ENCODE measurements around the gene CLBA1.

The CLBA1 gene

DNA sequence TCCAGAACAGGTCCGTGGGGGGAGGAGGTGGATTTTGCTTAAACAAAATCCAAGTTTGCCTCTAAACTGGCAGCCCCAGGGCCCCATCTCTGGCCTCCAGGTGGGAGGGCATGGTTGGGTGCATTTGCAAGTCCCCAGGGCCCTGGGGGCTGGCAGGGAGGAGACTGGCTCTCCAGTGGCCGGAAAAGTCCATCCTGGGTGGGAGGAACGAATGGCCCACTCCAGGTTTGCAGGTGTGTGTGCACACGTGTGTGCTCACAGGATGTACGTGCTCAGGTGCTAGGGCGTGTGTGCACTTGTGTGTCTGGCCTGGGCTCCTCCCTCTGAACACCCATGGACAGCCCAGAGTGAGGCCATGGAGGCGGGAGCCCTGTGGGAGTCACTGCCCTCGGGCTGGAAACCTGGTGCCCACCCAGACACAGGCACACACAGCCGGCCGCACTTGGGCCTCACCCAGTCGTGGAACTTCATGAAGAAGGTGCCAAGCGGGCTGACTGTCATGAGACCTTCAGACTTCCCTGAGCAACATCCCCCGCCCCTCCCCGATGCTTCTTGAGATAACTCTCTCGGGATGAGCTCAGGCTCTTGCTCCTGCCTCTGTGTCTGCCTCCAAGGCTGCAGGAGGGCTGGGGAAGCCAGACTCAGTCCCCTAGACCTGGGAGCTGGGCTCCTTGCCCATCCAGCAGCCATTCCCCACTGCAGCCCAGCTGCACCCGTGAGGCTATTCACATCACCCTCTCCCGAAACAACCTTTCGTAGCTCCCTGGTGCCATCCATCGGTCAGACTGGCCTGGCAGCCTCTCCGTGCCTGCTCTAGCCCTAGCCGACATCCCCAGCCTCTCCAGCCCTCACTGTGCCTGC lies 16.8 kb upstream of the CLBA1 start:
- DNase-seq, result no peak

DNA sequence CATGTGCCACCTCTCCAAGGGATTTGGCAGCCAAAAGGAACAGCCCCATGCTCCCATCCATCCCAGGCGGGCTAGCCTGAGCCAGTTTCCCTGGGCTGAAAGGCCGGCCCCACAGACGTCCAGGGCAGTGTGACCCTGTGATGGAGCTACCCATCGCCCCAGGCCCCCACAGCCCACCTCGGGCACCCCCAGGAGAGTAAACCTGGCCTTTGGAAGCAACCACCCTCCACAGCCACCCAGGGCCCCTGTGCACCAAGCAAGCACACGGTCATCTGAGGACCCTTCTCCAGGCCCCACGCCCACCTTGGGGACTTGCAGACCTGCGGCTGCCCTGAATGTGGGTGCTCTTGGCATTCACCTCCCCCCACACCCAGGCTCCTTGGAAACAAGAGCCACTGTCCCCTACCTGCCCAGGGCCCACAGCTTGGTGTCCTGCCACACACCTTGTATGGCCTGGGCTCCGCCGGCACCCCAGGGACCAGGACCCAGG lies 15.8 kb upstream of the CLBA1 start:
- no peak for DNase-seq

DNA sequence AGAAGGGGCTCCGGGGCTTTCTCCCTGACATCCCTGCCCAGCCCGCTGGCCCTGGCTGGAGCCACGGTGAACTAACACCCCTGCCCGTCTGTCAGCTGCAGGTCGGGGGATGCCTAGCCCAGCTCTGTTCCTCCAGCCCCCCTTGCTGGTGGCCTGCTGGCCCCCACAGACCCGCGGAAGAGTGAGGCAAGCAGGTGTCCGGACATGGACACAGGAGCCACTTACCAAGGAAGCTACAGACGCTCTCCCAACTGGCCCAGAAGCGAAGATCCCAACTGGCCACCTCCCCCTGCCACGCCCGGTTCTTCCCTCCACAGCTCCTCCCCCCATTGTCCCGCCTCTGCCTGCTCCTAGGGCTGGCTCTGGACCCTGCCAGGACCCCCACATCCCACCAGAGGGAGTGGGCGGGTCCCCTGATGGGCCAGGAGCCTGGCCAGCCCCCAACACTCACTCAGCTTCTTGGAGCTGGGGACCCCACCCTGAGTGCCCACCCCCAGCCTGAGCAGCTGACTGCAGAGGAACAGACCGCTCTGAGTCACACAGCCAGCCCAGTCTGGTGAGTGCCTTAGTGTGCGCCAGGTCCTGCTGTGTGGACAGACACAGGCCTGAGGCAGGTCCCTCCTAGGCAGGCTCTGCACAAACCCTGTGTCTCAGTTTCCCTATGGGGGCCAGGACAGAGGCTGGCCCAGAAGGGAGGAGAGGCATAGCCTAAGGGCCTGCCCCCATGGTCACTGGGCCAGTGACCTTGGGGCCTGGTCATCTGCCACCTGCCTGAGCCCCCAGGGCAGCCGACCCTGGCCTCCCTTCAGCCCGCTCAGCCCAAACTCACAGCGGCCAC lies 15.1 kb upstream of the CLBA1 start:
- no peak for DNase-seq

DNA sequence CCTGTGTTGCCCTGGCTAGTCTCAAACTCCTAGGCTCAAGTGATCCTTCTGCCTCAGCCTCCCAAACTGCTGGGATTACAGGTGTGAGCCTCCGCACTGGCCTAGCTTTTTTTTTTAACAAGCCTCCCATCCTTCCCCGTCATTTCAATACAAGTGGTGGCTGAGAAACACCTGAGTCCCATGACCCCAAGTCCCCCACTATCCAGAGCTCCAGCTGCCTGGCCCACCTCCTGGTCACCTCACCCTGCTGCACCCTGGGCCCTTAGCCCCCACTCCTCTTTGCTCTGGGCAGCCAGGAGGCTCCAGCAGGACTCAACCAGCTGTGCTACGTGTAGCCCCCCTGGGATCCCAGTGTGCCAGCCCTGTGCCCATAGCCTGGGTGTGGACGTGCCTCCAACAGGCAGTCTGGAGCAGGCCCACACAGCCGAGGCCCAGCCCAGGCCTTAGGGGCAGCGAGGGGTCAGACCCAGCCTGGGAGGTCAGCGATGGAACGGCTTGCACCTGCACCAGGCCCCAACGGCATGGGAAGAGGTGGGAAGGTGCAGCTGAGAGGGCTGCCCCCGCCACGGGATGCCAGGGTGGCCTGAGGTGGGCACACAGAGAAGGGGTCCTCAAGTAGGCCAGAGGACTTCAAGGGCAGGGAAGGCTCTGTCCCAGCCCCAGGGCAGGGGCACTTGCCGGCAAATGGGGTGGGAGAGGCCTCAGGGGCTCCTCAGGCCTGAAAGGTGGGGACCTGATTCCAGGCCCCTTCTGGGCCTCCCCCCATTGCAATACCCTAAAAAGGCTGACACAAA lies 13.9 kb upstream of the CLBA1 start:
- DNase-seq, result no peak

DNA sequence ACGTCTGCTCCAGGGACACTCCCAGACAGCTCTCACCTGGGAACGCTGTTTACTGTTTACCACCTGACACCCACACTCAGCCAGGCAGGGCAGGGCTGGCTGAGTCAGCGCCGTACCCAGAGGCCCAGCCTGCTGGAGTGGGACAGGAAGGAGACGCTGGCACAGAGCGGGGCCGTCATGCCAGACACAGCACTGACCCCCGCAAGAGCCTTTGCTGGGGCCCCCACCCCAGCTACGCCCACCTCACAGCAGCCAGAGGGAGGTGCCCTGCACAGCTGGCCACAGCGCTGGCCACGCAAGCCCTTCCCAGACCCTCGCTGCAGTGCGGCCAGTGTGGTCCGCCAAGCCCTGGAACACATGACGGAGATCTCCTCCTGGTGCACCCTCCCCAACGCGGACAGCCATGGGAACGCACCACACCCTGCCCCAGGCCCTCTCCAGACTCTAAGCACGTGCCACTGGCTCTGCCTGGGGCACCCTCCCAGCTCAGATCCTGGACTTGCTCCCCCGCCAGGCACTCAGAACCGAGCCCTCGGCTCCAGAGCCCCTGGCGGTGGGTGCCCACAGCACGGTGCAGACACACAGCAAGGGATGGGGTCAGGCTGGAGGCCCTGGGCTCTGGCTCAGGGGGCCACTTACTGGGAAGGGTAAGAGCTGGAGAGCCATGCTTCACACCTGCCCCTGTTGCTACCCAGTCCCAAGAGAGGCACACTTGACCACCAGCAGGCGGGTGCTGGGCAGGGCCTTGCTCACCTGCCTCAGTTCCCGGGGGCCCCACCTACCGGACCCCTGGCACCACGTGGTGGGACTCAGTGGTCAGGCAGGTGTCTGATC lies 13.1 kb upstream of the CLBA1 start:
- no peak for DNase-seq

DNA sequence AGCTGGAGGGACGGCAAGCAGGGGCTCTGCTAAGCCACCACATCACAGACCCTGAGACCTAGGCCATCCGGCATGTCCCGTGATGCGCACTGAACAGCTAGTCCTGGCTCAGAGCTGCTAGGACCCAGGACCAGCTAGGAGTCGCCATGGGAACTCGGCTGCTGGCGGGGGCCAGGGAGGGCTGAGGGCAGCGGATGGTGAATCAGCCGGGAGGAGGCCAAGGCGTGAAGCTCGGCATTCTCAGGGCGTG lies 12.5 kb upstream of the CLBA1 start:
- DNase-seq, result no peak

DNA sequence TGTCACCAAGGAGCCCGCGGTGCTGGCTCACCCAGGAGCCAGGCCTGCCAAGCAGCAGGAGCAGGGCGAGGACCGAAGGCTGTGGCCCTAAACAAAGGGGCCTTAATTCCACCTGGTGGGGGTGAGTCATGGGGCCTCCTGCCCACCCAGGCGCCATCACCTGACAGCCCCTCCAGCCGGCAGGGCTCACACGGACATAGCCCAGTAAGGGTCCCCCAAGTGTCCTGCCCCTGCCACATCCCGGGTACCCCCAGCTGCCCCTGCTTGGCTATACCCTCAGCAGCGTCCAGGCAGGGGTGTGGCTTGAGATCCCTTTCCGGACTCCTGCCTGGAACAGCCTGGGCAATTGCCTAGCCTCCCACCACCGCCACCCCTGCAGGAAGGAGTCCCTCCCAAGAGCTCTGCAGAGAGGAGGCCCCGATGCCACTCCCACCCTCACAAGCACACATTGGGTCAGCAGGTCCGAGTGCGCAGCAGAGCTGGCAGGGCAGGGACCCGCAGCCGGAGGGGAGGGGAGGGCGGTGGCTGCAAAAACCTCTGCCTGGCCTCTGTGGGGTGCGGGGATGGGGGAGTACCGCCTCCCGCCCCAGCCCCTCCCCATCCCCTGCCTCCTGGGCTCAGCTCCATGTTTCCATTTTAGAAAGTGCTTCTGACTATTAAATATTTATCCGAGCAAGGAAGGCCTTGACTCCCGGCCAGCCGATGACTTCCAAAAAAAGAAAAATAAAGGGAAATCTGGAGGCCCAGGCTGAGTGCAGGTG lies 12.0 kb upstream of the CLBA1 start:
- DNase-seq, result no peak

DNA sequence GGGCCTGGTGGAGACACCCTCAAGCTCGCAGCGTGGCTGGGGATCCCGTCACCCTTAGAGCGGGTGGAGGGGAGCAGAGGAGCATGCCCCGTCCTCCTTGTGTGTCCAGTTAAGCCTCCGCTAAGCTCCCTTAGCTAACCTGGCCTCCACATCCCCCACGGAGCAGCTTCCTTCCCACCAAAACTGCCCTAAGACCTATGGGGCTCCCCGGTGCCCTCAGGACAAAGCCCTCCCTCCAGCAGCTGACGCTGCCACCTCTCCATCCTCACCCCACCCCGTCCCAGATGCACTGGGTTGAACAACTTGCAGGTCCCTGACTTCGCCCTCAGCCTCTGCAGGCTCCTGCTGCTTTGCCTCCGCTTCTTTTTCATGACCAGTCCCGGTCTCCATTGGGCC lies 11.4 kb upstream of the CLBA1 start:
- no peak for DNase-seq

DNA sequence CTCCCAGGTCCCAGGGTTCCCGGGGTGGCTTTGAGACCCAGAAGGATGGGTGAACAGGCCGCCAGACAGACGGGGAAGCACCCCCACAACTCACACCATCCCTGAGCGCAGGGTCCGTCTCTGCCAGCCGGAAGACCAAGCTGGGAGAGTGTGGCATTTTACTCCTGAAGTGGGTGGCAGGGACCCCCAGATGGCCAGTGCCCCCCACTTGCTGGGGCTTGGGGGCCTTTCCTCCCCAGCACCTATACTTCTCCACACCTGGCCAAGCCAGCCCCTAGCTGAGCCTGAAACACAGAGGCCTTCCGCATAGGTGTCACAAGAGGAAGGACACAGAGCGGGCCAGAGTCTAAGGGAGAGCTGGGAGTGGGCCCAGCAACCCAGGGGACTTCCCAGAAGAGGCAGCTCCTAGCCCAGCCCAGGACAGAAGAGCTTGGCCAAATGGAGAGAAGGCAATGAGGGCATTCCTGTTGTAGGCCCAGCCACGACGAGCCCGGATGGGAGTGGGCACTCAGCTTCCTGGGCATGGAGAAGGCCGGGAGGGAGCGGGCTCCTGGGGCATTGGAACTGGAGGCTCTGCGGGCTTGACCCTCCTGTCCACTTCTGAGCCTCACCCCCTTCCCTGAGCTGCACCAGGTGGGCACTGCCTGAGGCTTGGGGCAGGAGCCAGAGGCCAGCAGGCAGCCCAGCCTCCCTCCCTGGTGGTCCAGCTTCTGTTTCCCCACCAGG lies 10.8 kb upstream of the CLBA1 start:
- no peak for DNase-seq

DNA sequence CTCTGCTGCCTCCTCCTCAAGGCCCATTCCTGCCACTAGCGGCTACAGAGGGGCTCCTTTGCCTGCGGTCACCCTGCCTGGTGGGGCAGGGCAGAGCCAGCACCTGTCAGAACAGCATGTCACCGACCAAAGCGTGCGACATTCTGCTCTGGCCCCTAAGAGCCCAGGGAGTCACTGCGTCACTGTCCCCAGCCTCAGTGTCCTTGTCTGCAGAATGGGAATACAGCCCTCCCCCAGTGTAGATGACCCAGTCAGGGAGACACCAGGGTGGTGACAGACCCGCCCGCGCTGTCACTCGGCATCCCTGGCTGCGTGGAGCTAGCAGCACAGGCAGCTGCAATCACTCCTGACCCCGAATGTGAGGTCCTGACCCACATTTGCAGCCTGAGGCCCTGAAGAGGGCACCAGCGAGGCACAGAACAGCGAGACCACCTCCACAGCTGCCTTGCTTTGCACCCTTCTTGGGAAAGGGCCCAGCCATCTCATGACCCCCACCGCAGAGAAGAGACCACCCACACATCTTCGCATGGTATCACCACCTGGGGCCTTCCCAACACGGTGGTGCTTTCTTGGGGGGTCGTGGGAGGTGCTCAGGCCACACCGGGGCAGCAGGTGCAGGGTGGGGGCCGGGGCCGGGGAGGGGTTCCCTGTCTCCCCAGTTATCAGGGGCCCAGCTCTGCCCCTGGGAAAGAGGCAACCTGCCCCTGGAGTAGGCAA lies 9.9 kb upstream of the CLBA1 start:
- DNase-seq, result no peak

DNA sequence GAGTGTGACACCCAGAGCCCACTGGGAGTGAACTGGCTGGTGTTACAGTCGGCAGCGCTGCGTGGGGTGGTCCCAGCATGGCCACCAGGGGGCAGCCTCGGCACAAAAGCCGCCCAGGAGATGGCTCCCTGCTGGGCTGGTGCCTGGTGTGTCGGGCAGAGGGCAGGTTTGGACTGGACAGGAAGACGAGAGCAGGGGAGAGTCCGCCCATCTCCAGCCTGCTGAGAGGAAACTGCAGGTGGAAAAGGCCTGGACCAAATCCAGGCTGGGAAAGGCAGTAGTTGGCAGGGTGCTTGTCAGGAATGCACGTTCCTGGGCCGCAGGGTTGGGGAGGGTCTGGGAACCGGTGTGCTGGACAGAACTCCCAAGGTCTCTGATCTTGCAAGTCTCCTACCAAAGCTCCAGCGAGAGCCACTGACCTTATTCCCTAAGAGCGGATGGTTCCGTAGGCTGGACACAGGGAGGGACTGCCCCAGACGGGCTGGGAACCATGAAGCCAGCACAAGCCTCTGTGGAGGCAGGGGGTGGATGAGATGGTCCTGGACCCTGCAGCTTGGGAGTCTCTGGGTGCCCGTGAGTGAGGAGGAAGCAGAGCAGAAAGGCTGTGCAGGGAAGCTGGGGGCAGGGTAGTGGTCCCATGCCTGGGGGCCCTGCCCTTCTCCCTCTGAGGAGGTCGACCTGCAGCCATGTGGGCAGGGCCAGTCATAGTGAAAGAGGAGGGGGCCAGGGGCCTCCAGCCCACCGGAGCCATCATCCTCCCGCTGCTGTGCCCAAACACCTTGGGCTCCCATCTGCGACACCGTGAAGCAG lies 9.2 kb upstream of the CLBA1 start:
- DNase-seq, result peak; percentile 91

DNA sequence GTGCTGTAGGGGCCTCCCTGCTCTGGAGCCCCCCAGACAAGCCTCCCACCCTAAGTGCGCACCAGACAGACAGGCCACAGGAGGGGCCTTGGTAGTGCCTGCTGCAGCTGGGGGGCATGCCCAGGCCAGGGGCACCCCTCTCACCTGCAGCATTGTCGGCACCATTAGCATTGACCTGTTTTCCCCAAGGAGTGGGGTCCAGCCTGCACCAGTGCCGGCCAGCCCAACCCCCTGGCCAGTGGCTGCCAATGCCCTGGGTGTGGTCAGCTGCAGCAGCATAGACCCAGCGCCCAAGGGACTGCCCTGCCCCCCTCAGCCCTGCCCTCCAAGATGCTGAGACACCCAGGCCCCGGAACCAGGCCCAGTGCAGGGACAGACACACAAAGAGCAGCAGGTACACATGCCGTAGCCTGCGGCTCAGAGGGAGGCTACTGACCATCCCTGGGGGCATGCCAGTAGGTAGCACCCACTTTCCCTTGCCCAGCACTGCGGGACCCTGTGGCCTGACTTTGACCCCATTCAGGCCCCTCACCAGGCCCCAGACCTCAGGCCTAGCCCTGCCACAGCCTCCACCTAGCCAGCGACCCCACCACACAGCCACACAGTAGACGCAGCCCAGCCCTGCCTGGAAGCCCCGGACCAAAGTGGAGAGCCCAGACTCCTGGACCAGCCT lies 8.4 kb upstream of the CLBA1 start:
- no peak for DNase-seq

DNA sequence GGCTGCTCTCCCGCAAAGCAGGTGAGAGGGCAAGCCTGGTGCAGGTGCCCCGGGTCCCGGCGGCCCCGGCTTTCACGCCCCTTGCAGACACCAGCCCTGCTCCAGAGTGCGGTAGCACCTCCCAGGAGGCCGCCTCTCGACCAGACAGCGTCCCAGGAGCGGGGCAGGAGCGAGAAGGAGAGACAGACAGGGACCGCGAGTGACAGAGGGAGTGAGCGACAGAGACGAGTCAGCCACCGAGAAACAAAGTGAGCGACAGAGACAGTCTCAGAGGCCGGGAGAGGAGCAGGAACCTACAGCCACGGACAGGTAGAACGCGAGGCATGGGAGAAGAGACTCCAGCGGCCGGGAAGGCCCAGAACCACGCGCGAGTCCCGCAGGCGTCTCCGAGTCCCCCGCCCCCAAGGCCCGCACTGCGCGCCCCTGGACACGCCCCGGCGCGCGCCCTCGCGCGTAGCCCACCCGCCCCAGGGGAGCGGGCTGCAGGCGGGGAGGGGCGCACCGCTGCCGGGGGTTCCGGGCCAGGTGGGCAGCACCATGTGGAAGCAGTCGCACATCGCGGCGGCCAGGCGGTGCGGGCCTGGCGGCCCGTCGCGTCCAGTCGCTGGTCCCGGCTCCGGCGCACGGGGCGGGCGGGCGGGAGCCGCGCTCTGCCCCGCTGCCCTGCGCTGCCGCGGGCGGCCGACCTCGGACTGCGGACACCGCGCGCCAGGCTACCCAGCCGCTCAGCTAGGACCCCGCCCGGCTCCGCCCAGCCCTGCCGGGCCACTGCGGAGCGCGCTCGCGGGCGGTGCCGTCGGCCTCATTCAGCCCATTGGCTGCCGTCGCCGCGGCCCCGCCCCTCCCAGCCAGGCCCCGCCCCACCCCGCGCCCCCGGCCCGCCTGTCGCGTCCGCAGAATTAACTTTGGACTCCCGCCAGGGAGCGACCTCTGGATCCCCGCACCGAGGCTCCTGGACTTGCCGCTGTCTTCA lies 7.6 kb upstream of the CLBA1 start, which contains the start of gene AHNAK2:
Gene AHNAK2 (minus strand): TSS at position 694 of the 973 bp plus-strand sequence. CDS start 137 bp downstream, at position 557.
- DNase-seq, result peak; percentile 41

DNA sequence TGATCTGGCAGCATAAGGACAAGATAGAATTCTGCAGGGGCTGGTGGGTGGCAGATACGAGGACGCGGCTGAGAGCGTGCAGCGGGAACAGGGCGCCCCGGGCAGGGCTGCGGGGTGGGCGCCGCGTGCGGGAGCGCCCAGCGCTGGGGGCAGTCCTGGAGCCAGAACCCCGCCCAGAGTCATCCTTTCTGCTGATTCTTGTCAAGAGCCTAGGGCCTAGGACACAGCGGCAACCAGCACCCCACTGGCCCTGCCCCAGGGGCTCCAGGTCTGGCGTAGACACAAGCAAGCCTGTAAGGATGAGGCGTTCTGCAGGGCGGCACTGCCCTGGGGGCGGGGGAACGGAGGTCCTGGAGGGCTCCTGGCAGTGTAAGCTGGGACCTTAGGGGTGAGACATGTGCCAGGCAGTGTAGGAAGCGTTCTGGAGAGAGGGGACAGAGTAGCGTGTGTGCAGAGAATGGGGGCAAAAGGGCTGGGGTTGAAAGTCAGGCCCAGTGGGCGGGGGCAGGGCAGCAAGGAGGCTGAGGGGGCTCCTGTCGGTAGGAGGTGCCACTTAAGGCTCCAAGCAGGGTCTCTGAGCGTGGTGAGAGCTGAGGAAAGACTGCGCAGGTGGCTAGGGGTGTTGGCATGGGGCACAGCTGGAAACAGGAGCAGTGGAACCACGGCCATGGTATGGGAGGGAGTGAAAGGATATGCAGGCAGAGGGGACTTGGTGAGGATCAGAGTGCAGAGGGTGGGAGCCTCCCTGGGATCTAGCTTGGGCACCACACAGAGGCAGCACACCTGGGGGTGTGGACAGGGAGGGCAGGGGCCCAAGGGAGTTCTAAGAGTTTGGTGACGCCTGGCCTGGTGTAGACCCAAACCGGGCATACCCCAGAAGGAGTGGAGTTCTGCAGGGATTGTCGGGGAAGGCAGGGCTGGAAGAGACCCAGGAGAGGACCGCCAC lies 6.6 kb upstream of the CLBA1 start:
- DNase-seq, result no peak

DNA sequence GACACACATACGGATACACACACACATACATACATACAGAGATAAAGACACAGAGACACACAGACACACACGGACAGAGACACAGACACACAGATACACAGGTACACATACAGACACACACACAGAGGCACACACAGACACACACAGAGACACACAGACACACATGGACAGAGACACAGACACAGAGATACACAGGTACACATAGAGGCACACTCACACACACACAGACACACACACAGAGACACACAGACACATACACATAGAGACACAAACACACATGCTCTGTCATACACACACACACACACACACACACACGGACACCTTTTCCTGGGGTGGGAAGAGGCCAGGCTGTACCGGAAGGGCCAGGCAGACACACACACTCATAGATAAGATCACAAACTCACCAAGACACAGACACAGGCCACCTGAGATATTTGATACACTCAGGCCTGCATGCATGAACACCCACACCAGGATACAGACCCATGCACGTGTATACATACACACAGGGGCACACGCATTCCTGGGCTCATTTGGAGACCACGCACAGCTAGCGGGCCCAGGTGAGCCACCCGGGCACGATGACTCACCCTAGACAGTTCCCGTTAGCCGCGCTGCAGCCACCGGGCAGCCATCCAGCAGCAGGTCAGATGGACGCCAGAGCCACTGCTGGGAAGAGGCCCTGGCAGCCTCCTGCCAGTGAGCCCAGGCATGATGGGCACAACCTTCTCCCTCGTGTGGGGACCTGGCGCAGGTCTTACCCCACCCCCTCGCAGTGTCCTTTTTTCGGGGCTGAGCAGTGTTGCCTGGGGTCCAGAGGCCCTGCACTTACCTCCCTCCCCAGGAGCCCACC lies 5.6 kb upstream of the CLBA1 start:
- no peak for DNase-seq

Measured in T-helper 9 cell (primary cell).